Tibial nerve (tissue), 4 donors: Measurements from ENCODE around the gene NTM. TPM values are rescaled to one million over a fixed set of nuclear protein-coding genes. Genes with fewer than 3 reads are reported as not detected.
A peak's percentile ranks its signal among the peaks of the same experiment; 100 is the strongest.

Experiments used
- DNase-seq, 2 donors: peaks; one replicate each; pipeline ENCODE4 v3.0.0-alpha.2; 2019; ENCODE audit warnings: low spot score in 2 of 2
- H3K27ac ChIP-seq, 4 donors: fragments of 200-600 bp; sonication (generic) in 3 of 4; one replicate each; pipeline ENCODE4 v1.5.1; 2017 to 2019; ENCODE audit warnings: mild to moderate bottlenecking in 1 of 4
- H3K27me3 ChIP-seq, 2 donors: fragments of 200-600 bp; sonication (generic) in 1 of 2; one replicate each; pipeline versions ENCODE4 v1.5.1 to v1.6.0; 2017 to 2019
- H3K36me3 ChIP-seq, 3 donors: fragments of 200-600 bp; sonication (generic); one replicate each; pipeline ENCODE4 v1.5.1; 2018 to 2019
- H3K4me1 ChIP-seq, 4 donors: fragments of 200-600 bp; sonication (generic) in 3 of 4; one replicate each; pipeline ENCODE4 v1.5.1; 2017 to 2019
- H3K4me3 ChIP-seq, 4 donors: fragments of 200-600 bp; sonication (generic) in 3 of 4; one replicate each; pipeline ENCODE4 v1.5.1; 2017 to 2019; ENCODE audit warnings: mild to moderate bottlenecking in 1 of 4, moderate library complexity in 1 of 4
- H3K9me3 ChIP-seq, 4 donors: fragments of 200-600 bp; sonication (generic) in 3 of 4; one replicate each; pipeline ENCODE4 v1.5.1; 2017 to 2019
- CTCF ChIP-seq, 5 experiments: fragments of 200-600 bp in 3 of 5; fragments of 450-650 bp in 2 of 5; sonication (generic) in 3 of 5; IDR thresholded peaks; one replicate each; pipeline ENCODE4 v1.5.1; 2016 to 2019; ENCODE audit warnings: antibody characterized with exemption in 5 of 5, mild to moderate bottlenecking in 3 of 5, moderate library complexity in 2 of 5
- EP300 ChIP-seq, 2 donors: sonication (generic); formaldehyde crosslinking; IDR thresholded peaks; one replicate each; pipeline ENCODE4 v1.6.1; 2017; ENCODE audit warnings: antibody characterized with exemption in 2 of 2, mild to moderate bottlenecking in 1 of 2
- POLR2A ChIP-seq, 2 donors: fragments of 450-650 bp; IDR thresholded peaks; one replicate each; pipeline ENCODE4 v1.6.1; 2017; ENCODE audit warnings: antibody characterized with exemption in 2 of 2, mild to moderate bottlenecking in 2 of 2, moderate library complexity in 2 of 2
- WGBS, 2 donors: methylation state at CpG; one replicate each; pipeline ENCODE4 v1.1.5; 2018; 5-methylcytosine and 5-hydroxymethylcytosine counted together
- total RNA-seq, 4 donors: library from RNA; depleted of rRNA; stranded (reverse); fragments of >200 nt; gene quantifications; one replicate each; pipeline ENCODE4 v1.1.0, GENCODE V29; 2016

Gene NTM
- total RNA-seq, 4 donors from 2014 or later = 3.7 to 11.4 (median 10.8) TPM

- no peaks in the 10 kb centered on the region for H3K4me1 ChIP-seq
- TF ChIP-seq EP300 (IDR thresholded peaks at IDR 0.05) (no peak), POLR2A (IDR thresholded peaks at IDR 0.05) (no peak), CTCF (IDR thresholded peaks at IDR 0.05) (no peak)
- WGBS, 2 donors = 92% methylated on average over 7 of the region's 7 CpGs
- H3K27me3 ChIP-seq = no peaks in the 10 kb centered on the region
- no peaks in the 10 kb centered on the region for H3K36me3 ChIP-seq
- no peak overlapping the region for H3K4me3 ChIP-seq
- no peaks in the 10 kb centered on the region for H3K9me3 ChIP-seq
- H3K27ac ChIP-seq = no peak overlapping the region
- DNase-seq = no peak
Observed at GRCh38 chr11:132260636-132261035, 890.2 kb downstream of the NTM start.

DNA sequence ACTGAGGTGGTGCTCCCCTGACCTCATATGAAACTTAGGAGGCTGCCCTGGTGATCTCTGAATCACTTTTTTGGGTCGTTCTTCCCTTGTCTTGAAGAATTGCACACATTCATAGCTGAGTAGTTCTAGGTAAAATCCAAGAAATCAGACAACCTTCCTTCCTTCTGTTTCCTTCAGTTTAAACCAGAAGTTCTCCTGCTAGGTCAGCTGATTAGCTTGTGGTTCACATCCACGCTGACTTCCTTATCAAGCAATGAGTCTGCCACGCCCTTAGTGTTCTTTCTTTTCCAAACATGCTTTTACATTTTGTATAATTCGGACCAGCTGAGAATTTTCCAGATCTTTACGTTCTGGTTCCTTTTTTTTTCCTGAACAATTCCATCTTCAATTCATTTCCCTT is 892.8 kb downstream of the NTM start:
- Histone ChIP-seq H3K27me3 (no peaks in the 10 kb centered on the region), H3K4me1 (no peaks in the 10 kb centered on the region), H3K4me3 (no peak overlapping the region), H3K27ac (no peak overlapping the region), H3K36me3 (no peaks in the 10 kb centered on the region), H3K9me3 (no peaks in the 10 kb centered on the region)
- DNase-seq = no peak
- TF ChIP-seq CTCF (IDR thresholded peaks at IDR 0.05) = no peak
- TF ChIP-seq EP300 (IDR thresholded peaks at IDR 0.05) = no peak
- TF ChIP-seq POLR2A (IDR thresholded peaks at IDR 0.05) = no peak
- WGBS, 2 donors = 62 to 66% methylated on average over 5 of the region's 5 CpGs

GRCh38 chr11:132263875-132264274 is 893.5 kb downstream of the NTM start:
- Histone ChIP-seq H3K4me3 (no peak overlapping the region), H3K4me1 (no peaks in the 10 kb centered on the region), H3K27ac (no peak overlapping the region), H3K27me3 (no peaks in the 10 kb centered on the region), H3K9me3 (no peaks in the 10 kb centered on the region), H3K36me3 (no peaks in the 10 kb centered on the region)
- TF ChIP-seq POLR2A (IDR thresholded peaks at IDR 0.05) = no peak
- no peak for TF ChIP-seq CTCF (IDR thresholded peaks at IDR 0.05)
- no peak for TF ChIP-seq EP300 (IDR thresholded peaks at IDR 0.05)
- WGBS, 2 donors = 76 to 80% methylated on average over 4 of the region's 4 CpGs
- DNase-seq = no peak

GRCh38 chr11:132264616-132265015 is 894.2 kb downstream of the NTM start:
- WGBS, 2 donors = 85 to 93% methylated on average over 1 of the region's 1 CpG
- TF ChIP-seq EP300 (IDR thresholded peaks at IDR 0.05) (no peak), CTCF (IDR thresholded peaks at IDR 0.05) (no peak), POLR2A (IDR thresholded peaks at IDR 0.05) (no peak)
- H3K27me3 ChIP-seq = no peaks in the 10 kb centered on the region

GRCh38 chr11:132278801-132279574 is 908.6 kb downstream of the NTM start:
- peak in 1 of 2 donors; percentile 12 for DNase-seq
- no peaks in the 10 kb centered on the region for H3K9me3 ChIP-seq
- TF ChIP-seq CTCF (IDR thresholded peaks at IDR 0.05) = peak in 2 of 5 experiments; percentile 7 to 31
- no peak for TF ChIP-seq POLR2A (IDR thresholded peaks at IDR 0.05)

More at GRCh38 chr11:132264616-132265015, 894.2 kb downstream of the NTM start:
- no peak overlapping the region for H3K4me3 ChIP-seq
- no peaks in the 10 kb centered on the region for H3K4me1 ChIP-seq
- DNase-seq = no peak
- no peaks in the 10 kb centered on the region for H3K9me3 ChIP-seq
- no peaks in the 10 kb centered on the region for H3K36me3 ChIP-seq
- H3K27ac ChIP-seq = no peak overlapping the region

More at GRCh38 chr11:132278801-132279574, 908.6 kb downstream of the NTM start:
- Histone ChIP-seq H3K4me1 (no peaks in the 10 kb centered on the region), H3K27ac (no peak overlapping the region), H3K4me3 (no peak overlapping the region), H3K36me3 (no peaks in the 10 kb centered on the region), H3K27me3 (no peaks in the 10 kb centered on the region)
- 39% methylated on average over 6 of the region's 6 CpGs for WGBS, 2 donors
